ENCODE results near the gene SMCO1.

- peak; percentile 57 for TF ChIP-seq CTCF (conservative IDR thresholded peaks at IDR 0.05; ENCODE audit: low read length)
- TF ChIP-seq EZH2phosphoT487 (IDR thresholded peaks at IDR 0.05; ENCODE audit: borderline replicate concordance): no peak
Observed at GRCh38 chr3:196486263-196486662, 28.9 kb downstream of the SMCO1 start.
